ENCODE data around the gene MACO1.

MACO1 gene

GRCh38 chr1:25540750-25541342, 110.1 kb downstream of the MACO1 start:
- no peak for DNase-seq (ENCODE audit: low read depth)
- TF ChIP-seq, protein P1, sequence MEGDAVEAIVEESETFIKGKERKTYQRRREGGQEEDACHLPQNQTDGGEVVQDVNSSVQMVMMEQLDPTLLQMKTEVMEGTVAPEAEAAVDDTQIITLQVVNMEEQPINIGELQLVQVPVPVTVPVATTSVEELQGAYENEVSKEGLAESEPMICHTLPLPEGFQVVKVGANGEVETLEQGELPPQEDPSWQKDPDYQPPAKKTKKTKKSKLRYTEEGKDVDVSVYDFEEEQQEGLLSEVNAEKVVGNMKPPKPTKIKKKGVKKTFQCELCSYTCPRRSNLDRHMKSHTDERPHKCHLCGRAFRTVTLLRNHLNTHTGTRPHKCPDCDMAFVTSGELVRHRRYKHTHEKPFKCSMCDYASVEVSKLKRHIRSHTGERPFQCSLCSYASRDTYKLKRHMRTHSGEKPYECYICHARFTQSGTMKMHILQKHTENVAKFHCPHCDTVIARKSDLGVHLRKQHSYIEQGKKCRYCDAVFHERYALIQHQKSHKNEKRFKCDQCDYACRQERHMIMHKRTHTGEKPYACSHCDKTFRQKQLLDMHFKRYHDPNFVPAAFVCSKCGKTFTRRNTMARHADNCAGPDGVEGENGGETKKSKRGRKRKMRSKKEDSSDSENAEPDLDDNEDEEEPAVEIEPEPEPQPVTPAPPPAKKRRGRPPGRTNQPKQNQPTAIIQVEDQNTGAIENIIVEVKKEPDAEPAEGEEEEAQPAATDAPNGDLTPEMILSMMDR (IDR thresholded peaks at IDR 0.05; ENCODE audit: insufficient read depth, low read depth, low read length, missing control alignments) = no peak
- no peak overlapping the region for H3K4me3 ChIP-seq (ENCODE audit: low read length)

DNA sequence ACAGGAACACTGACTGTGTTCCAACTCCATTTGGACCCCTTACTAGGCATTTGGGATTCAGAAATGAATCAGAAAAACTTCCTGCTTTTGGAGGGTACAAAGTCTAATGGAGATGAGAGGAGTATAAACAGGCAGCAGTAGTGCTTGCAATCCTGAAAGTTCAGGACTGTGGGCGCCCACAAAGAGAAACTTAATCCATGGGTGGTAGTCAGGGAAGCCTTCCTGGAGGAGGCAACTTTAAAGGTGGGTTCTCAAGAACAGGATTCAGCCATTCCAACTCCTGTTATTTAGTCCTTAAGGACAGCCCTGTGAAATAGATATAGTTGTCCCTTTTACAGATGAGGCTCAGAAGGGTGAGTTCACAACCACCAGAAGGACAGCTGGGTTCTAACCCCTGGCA, 110.7 kb downstream of the MACO1 start:
- H3K4me3 ChIP-seq (ENCODE audit: low read length) = no peak overlapping the region
- DNase-seq (ENCODE audit: low read depth) = no peak
- TF ChIP-seq, protein P1 (IDR thresholded peaks at IDR 0.05; ENCODE audit: insufficient read depth, low read depth, low read length, missing control alignments) = no peak

- no peak for DNase-seq (ENCODE audit: low read depth)
- TF ChIP-seq, protein P1 (IDR thresholded peaks at IDR 0.05; ENCODE audit: insufficient read depth, low read depth, low read length, missing control alignments) = no peak
- no peak overlapping the region for H3K4me3 ChIP-seq (ENCODE audit: low read length)
These were observed 111.4 kb downstream of the MACO1 start for GRCh38 chr1:25541889-25542658.

DNA sequence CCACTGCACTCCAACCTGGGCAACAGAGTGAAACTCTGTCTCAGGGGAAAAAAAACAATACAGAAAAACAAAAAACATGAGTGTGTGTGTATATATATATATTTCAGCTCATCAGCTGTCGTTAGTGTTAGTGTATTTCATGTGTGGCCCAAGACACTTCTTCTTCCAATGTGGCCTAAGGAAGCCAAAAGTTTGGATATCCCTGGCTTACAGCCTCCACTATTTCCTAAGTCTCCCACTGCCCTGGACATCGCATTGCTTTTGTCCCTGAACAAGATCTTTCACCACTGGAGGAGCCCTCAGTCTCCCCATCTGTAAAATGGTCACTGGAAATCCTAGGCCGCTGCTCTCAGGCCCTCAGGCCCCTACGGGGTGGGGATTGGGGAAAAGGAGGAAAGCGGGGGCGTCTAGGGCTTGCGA, 112.3 kb downstream of the MACO1 start:
- TF ChIP-seq, protein P1 (IDR thresholded peaks at IDR 0.05; ENCODE audit: insufficient read depth, low read depth, low read length, missing control alignments) = no peak

GRCh38 chr1:25543425-25544242, 112.9 kb downstream of the MACO1 start, which contains the start of gene LDLRAP1:
TSS of gene LDLRAP1 (plus strand) at chr1:25543606. CDS start at chr1:25543699, 93 bp downstream.
- peak; percentile 79 for DNase-seq (ENCODE audit: low read depth)
- TF ChIP-seq, protein P1 (IDR thresholded peaks at IDR 0.05; ENCODE audit: insufficient read depth, low read depth, low read length, missing control alignments) = no peak
- peak within 1 kb of the TSS; percentile 68 for H3K4me3 ChIP-seq (ENCODE audit: low read length)

More for the DNA sequence above, 112.3 kb downstream of the MACO1 start:
- DNase-seq (ENCODE audit: low read depth) = no peak
- H3K4me3 ChIP-seq (ENCODE audit: low read length) = peak overlapping the region; percentile 15

DNA sequence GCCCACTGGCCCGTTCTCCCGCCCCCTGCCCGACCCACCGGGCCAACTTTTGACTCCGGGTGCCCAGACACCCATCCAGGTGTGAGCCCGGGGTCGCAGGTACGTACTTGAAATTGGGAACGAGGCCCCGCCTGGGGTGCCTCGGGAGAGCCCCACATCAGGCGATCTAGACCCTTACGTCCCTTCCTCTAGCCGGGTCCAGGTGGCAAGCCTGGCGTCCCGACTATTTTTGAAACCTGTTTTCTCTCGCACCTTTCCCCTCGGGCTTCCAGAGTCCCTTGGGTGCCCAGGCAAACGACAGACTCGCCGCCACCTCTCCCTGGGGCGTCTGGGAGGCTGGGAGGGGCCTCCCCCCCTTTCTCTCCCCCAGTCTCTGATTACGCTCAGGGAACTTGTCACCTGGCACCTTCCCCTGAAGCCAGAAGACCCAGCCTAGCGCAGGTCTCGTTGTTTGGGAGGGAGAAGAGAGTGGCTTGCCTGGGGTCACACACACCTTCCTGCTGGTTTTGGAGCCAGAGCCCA, 113.6 kb downstream of the MACO1 start:
- H3K4me3 ChIP-seq (ENCODE audit: low read length) = peak overlapping the region; percentile 68
- TF ChIP-seq, protein P1 (IDR thresholded peaks at IDR 0.05; ENCODE audit: insufficient read depth, low read depth, low read length, missing control alignments) = no peak
- DNase-seq (ENCODE audit: low read depth) = no peak
